ENCODE data around the gene CMA1.

DNA sequence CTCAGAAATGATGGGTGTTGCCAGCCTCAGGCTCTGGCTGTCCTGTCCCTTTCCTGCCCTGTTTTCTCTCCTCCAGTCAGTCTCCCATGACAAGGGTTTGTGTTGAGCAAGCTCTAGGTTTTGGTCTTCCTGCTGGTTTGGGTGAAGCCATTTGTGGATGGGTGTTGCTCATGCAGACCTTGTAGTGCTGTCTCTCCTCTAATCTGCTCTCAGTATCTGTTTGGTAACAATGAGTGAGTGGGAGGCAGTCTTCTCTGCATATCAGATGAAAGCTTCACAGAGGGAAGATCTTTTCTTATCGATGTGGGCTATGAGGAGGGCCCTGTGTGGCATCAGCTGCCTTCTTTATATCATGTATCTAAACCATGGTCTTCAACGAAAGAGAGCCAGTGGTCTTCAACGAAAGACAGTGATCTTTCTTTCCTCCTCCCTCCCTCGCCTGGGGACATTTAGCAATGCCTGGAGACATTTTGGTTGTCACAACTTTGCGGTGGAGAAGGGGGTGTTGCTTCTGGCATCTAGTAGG is 3.6 kb downstream of the CMA1 start:
- TF ChIP-seq, protein P1, sequence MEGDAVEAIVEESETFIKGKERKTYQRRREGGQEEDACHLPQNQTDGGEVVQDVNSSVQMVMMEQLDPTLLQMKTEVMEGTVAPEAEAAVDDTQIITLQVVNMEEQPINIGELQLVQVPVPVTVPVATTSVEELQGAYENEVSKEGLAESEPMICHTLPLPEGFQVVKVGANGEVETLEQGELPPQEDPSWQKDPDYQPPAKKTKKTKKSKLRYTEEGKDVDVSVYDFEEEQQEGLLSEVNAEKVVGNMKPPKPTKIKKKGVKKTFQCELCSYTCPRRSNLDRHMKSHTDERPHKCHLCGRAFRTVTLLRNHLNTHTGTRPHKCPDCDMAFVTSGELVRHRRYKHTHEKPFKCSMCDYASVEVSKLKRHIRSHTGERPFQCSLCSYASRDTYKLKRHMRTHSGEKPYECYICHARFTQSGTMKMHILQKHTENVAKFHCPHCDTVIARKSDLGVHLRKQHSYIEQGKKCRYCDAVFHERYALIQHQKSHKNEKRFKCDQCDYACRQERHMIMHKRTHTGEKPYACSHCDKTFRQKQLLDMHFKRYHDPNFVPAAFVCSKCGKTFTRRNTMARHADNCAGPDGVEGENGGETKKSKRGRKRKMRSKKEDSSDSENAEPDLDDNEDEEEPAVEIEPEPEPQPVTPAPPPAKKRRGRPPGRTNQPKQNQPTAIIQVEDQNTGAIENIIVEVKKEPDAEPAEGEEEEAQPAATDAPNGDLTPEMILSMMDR (IDR thresholded peaks at IDR 0.05): no peak
- no peak for TF ChIP-seq EP300 (IDR thresholded peaks at IDR 0.05)

Measured in upper lobe of left lung (tissue), 4 donors.